ENCODE data around the gene PHLDA1. TPM values are rescaled to one million over a fixed set of nuclear protein-coding genes. Genes with fewer than 3 reads are reported as not detected.

PHLDA1 gene
- total and polyA plus RNA-seq, 2 experiments from 2014 or later: 11.7 to 21.6 TPM

- H3K4me2 ChIP-seq: no peak overlapping the region
- no peaks in the 10 kb centered on the region for H3K36me3 ChIP-seq (ENCODE audit: insufficient read depth)
- no peaks in the 10 kb centered on the region for H3K27me3 ChIP-seq (ENCODE audit: insufficient read depth)
- no peak overlapping the region for H2AFZ ChIP-seq
- H3K79me2 ChIP-seq (replicated peaks; ENCODE audit: insufficient read depth): no peaks in the 10 kb centered on the region
- H3K4me1 Mint-ChIP-seq: peaks cover 20% of the 10 kb centered on the region
- H3K4me1 ChIP-seq (ENCODE audit: insufficient read depth): peaks cover 13% of the 10 kb centered on the region; the same call in 1 of the 2 replicates
- no peak for DNase-seq (ENCODE audit: low spot score)
- H3K36me3 Mint-ChIP-seq (ENCODE audit: low read depth): no peaks in the 10 kb centered on the region
- H3K27ac ChIP-seq (ENCODE audit: low read depth): no peak overlapping the region
- peaks cover 8% of the 10 kb centered on the region; the same call in 1 of the 2 replicates for H3K9me2 ChIP-seq (ENCODE audit: insufficient read depth)
- peaks cover 5% of the 10 kb centered on the region for H3K27me3 Mint-ChIP-seq (ENCODE audit: insufficient read depth, low read depth, poor library complexity)
- H3K4me3 ChIP-seq: no peak overlapping the region
- TF ChIP-seq ETS1 (IDR thresholded peaks at IDR 0.05): no peak
- TF ChIP-seq ZNF462 (CRISPR knock-in tag; IDR thresholded peaks at IDR 0.05): no peak
- TF ChIP-seq EZH2phosphoT487 (IDR thresholded peaks at IDR 0.05; ENCODE audit: unreplicated experiment): no peak
- no peak for TF ChIP-seq REST (IDR thresholded peaks at IDR 0.05; ENCODE audit: unreplicated experiment)
- no peak for TF ChIP-seq POLR2AphosphoS5 (IDR thresholded peaks at IDR 0.05; ENCODE audit: low read depth)
- no peak for TF ChIP-seq STAT1 (IDR thresholded peaks at IDR 0.05; ENCODE audit: unreplicated experiment)
- no peak for TF ChIP-seq JUNB (IDR thresholded peaks at IDR 0.05; ENCODE audit: unreplicated experiment)
- no peak for TF ChIP-seq ZNF331 (CRISPR knock-in tag; IDR thresholded peaks at IDR 0.05; ENCODE audit: low read depth)
- no peak for TF ChIP-seq NANOG (IDR thresholded peaks at IDR 0.05; ENCODE audit: borderline replicate concordance)
- TF ChIP-seq CREB1 (CRISPR knock-in tag; IDR thresholded peaks at IDR 0.05; ENCODE audit: low read depth): no peak
- no peak for TF ChIP-seq CTCF (conservative IDR thresholded peaks at IDR 0.05; ENCODE audit: low read depth in 2 of 2)
- no peak for TF ChIP-seq ZNF114 (CRISPR knock-in tag; IDR thresholded peaks at IDR 0.05)
- TF ChIP-seq EZH2 (IDR thresholded peaks at IDR 0.05; ENCODE audit: low read depth, unreplicated experiment): no peak
- ATAC-seq: no peak
- no peaks in the 10 kb centered on the region for H4K20me1 ChIP-seq (replicated peaks; ENCODE audit: insufficient read depth)
- H3K4me3 Mint-ChIP-seq: no peak overlapping the region
- H3F3A ChIP-seq (replicated peaks; ENCODE audit: low read depth): no peaks in the 10 kb centered on the region; the same call in 1 of the 2 replicates
- no peak overlapping the region for H3K27ac Mint-ChIP-seq
- no peaks in the 10 kb centered on the region for H3K9me3 Mint-ChIP-seq
Measured at GRCh38 chr12:76012644-76013043, 18.9 kb downstream of the PHLDA1 start.
